GM18526 (cell line): ENCODE data around the gene ZNF366.

Source experiments
- POLR2A ChIP-seq: IDR thresholded peaks from 3 replicates; pipeline ENCODE4 v1.6.1; 2011; ENCODE audit not compliant: insufficient read length; ENCODE audit errors: extremely low read depth

ZNF366 gene

DNA sequence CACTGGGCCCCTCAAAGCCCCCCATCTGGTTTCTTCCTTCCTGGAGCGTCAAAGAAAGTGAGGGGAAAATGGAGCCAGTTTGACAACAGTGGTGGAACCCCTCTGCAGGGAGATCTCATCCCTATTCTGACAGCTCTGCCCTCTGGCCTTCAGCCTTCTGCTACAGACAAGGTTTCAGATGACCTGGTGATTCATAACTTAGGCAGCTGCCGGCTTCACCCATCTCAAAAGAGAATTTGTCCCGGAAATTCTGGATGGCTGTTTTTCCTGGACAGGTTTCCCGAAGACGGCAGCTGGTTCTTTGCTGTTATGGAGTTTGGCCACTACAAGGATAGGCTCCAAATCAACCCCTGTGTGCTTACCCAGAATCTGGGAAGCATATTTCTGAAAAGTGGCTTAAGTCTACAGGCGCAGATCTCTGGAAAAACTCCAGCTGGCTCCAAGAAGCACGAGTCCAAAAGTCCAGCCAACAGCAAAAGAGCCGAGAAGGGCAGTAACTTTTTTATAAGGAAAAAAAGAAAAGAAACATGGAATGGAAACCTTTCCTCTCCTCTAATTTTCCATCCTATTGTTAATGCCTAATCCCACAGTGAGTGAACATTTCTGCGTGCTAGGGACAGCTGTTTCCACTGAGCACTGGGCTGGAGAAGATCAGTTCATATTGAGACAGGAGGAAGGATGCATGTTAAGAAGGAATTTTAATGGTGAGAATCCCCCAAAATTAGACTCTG, 54.5 kb downstream of the ZNF366 start:
- TF ChIP-seq POLR2A: no peak

DNA sequence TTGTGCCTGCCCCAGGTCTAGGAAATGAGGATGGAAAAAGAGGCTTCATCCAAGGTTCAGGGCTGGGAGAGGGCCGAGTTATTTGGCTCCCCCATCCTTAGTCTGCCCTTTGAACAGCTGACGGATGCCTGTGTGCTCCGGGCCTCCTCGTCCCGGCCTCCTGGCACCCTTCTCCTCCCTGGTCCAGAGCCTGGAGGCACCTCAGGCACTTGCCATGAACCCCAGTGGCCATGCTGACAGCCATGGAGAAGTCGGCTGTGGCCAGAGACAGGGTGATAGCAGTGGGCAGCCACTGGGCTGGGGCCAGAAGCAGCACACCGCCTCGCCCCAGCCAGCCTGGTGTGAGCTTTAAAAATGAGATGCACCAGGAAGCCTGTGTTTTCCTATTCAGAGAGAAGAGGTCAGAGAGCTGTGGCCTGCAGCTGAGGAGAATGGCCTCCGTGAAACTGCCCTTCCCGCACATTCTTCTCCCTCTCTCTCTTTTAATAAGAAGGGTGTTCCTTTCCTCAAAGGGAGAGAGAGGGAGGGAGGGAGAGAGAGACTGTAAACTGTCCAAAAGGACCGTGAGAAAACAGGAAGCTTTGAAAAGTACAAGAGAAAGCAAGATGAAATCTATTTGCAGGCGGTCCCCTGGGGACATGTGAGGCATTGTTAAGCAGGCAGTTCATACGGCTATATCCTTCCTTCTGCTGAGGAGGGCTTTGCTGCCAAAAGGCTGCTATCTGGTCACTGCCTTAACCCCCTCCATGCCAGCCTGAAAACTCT, 55.3 kb downstream of the ZNF366 start:
- TF ChIP-seq POLR2A: no peak

DNA sequence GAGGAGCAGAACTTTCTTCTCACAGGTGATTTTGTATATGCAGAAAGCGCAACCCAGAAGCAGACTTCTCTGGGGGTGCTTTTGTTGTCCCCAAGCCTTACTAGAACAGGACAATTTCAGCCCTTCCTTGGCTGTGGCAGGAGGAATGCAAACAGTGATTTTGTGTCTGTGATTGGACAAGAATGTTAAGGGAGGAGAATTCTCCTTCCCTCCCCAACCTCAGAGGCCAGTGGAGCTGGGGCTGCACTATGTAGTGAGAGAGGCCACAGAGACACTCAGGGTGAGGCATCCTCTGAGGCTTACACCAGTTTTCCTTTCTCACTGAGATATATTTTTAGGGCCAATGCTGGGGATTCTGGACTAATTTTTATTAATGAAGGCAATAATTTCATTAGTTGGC, 58.8 kb downstream of the ZNF366 start:
- no peak for TF ChIP-seq POLR2A

DNA sequence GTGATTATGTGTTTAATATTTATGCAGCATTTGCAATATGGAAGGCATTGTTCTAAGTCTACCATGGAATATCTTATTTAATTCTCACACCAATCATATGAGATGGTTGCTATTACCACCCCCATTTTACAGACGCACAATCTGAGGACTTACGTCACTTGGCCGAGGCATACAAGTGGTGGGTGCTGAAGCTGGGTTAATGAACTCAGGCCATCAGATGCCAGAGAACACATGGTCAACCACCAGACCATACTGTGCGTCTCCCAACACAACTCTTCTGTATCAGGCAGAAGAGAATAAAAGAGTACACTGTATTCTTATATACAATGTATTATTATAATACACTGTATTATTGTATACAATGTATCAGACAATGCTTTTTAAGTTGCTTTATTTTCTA, 59.5 kb downstream of the ZNF366 start:
- TF ChIP-seq POLR2A: no peak

DNA sequence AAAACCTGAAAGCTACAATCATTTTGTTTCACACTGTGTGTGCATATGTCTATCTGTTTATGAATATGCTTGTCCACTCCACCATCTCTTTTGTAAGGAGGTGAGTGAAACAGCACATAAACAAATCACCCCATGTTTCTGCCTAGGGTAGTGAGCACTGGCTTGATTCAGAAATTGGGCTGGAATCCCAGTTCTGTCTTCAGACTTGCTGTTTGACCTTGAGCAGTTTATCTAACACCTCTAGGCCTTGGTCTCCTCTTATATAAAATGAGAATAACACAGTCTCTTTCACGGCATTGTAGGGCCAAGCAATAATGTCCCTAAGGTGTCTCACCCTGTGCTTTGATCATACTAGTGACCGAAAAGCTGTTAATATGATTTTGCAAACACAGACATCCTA, 61.2 kb downstream of the ZNF366 start:
- TF ChIP-seq POLR2A: no peak

DNA sequence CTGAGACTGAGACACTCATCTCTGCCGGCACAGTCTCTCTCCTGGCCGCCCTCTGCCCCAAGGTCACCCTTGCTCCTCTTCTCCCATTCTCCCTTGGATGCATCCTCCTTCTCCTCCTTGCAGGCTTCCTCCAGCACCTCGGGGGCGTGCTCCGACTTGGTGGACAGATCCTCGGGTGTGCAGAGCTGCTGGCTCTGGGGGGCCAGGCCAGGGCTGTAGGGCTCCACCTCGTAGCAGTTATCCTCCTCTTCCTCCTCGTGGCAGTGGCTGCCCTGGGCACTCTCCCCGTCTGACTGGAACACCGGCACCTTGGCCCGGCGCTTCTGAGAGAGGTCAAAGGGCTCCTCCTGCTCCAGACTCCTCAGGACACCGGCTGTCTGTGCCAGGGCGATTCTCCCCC, 63.3 kb downstream of the ZNF366 start:
- TF ChIP-seq POLR2A: no peak

DNA sequence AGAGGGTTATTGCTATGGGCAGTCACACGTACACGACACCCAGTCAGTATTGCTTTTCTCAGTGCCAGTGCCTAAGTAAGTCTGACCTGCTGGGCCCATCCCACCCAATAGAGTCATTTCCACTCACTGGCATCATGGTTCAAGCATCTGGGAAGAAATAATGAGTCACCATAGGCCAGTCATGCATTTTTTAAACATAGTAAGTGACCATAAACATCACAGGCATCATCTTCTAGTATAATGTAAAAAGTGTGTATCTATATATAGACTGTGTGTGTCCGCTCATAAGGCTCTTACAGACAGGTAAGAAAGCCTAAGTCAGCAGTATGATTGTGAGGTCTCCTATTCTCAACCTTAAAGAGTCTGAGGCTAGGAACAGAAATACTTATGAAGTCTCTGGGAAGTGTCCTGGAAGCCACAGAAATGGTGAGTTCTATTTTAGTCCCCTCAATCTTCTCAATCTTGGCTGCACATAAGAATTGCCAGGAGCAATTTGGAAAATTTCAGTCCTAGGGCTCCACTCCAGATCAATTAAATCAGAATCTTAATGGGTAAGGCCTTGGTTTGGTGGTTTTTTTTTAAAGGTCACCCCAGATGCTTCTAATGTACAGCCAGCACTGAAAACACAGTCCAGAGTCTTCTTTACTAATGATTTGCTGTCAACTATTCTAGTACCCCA, 65.2 kb downstream of the ZNF366 start:
- TF ChIP-seq POLR2A: no peak

DNA sequence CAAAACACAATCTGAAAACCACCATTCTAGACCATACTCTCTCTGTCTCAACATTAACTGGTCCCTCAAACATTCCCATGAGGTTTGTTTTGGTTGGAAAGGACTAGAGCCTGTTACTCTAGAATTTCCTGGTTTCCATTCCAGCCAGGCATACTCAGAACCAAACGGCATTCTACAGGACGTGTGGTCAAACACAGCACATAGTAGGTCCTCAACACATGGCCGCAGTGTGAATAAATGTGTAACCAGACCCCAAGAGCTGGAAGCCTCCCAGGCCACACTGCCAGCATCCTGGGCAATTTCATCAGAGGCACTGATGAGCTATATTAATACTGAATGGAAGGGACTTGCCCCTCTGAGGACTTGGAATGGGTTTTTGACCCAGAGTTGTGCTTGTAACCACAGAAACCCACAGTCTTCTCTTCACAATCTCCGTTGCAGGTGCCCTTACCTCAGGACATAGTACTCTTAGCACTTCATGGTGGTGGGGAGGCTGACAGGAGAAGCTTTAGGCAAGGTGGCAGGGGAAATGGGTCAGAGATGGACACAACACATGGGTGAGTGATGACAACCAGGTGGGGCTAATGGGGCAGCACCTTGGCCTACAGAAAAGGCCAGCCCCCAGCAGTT, 66.0 kb downstream of the ZNF366 start:
- no peak for TF ChIP-seq POLR2A

DNA sequence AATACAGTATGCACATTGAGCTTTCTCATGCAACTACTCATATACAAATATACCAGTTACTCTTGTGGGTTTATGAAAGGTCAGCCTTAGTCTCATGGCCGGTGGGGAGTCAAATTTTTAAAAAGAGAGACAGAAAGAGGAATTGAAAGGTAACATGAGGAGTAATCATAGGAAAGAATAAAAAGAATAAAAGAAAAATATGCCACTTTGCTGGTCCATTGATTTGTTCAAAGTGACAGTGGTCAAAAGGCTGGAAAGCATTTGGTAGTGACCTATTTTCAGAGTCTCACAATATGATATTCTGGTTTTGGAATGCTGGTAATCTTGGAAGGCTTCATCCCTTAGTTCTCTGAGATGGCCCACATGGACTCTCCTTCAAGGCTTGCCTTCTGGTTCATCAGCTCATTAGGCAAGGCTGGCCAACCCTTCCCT, 67.0 kb downstream of the ZNF366 start:
- no peak for TF ChIP-seq POLR2A

DNA sequence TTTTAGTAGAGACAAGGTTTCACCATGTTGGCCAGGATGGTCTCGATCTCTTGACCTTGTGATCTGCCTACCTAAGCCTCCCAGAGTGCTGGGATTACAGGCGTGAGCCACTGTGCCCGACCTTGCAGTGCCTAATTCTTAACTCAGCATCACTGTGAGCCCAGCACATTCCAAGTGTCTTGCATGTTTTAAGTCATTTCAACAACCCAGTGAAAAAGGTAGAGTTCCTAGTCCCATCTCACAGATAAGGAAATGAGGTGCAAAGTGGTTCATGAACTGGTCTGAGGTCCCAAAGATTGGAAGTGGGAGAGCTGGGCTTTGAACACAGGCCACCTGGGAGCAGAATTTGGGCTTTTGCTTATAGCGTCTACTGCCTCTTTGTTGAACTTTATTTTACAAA, 68.0 kb downstream of the ZNF366 start:
- TF ChIP-seq POLR2A: no peak

DNA sequence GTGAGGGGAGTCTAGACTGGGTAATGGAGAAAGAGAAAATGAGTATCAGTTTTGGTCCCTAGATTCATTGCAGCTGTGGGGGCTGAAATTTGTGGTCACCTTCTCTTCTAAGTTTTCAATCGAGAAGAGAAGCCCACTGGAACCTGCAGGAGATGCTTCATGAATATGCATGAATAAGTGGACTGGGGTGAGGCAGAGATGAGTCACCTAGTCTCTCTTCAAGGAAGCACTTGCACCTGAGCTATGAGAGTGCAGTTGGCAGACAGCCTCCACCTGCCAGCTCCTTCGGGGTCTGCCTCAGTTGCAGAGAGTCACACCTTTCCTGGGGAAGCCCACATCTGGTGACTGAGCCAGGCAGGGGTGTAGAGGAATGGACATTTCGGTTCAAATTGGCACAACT, 69.1 kb downstream of the ZNF366 start:
- no peak for TF ChIP-seq POLR2A

DNA sequence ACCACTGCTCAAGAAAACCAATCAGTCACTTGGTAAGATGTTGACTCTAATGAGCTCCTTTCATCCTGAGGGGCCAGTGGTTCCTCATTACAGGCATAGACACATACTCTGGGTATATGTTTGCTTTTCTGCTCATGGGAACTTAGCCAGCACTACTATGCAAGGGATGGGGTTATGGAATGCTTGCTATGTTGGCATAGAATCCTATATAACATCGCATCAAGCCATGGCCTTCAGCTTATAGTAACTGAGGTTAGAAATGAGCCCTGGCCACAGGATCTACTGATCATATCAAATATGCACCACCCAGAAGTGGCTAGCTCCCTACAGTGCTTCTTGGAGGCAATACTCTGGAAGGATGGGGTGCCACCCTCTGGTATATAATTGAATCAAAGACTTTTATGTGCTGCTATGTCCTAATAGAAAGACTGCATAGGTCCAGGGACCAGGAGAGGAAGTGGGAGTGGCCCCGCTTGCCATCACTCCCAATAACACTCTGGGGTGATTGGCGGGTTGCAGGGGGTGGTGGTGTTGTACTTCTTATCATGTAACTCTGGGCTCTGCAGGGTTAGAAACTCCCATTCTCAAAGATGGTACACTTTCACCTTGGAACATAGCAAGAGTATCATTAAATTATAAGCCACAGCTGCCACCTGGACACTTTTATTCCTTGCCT, 70.3 kb downstream of the ZNF366 start:
- TF ChIP-seq POLR2A: no peak

DNA sequence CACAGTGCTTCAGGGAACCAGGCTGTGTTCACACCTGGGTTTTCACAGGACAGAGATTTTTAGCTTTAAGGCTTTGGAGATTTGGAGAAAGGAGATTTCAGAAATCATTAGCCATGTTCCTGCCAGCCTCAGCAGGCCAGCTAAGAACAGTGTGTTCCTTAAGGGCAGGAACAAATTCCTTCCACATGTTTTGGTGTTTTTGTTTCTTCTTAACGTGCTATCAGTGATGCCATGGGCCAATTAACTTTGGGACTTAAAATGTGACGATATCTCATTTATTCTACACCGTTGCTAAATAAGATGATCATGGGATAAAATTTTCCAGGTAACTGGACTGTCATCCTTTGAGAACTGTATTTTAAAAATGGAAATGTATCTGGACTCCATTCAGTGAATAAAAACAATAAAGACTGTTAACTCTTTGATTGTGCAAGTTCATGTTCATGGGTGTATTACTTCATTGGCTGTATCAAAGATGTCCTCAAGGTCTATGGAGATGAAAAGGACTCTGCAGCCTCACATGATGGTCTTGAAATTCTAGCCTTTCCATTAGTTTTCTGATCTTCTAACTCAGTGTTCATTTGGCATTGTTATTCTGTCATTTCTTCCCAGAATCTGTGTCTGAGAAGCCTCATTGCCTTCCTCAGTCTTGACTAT, 72.3 kb downstream of the ZNF366 start:
- TF ChIP-seq POLR2A: no peak

DNA sequence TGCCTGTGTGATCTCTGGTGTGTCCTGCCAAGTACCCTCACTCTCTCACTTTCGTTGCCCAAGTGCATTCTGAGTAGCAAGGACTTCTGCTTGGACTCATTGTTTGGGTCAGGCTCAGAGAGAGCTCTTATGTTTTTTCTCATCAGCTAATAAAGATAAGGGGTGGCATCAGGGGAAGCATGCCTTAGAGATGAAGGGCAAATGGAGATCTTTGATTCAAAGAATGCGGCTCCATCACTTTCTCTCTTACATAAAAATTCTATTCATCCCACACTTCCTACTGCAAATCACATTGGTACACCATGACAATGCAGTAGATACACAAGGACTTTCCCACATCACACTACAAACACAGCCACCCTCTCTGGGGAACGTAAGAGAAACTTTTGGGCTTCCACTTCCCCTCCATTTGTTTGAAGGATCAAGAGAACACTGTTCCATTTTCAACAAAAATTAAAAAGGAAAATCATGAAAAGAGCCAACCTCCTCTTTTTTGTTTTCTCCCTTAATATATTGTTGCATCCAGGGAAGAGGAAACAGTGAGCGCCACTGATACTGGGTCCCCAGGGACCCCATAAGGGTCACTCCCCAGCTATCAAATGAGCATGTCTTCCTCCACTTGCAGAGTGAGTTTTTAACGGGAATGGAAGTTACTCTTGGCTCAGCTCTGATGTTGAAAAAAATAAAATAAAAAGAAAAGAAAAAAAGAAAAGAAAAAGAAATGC, 73.0 kb downstream of the ZNF366 start:
- TF ChIP-seq POLR2A: no peak

DNA sequence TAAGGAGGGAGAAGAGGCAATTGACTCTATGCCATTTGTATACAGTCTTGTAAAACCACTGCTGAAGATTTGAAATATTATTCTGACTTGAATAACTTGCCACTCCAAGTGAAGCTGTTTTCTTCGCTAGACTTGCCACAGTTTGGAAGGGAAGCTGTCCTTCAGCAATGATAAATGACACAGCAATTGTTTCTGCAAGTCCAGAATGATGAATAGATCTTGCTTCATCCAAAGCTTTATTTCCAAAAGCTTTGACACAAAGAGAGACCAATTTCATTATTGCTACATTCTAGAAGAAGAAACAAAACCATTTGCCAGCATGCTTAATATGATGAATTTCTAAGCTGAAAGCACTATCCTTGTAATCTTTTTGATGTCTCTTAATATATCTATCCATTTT, 73.7 kb downstream of the ZNF366 start:
- no peak for TF ChIP-seq POLR2A

DNA sequence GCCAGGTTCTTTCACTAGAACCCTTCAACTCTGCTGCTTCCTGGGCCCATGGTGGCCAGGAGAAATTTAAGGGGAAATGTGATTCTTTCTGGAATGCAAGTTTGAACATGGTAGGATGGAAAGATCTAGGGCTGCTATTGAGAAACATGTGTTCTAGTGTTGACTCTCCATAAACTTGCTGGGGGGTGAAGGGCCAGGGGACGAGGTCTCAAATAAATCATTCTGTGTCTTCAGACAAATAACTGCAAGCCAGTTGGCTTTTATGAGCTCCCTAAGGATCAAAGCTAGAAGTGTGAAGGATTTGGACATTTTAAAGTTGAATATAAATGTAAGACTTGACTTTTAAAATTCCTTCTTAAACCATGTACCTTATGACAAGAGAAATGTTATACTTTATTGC, 78.5 kb downstream of the ZNF366 start:
- TF ChIP-seq POLR2A: no peak
